Aorta (tissue), 5 donors: Measurements from ENCODE around the gene RNF26. TPM values are rescaled to one million over a fixed set of nuclear protein-coding genes. Genes with fewer than 3 reads are reported as not detected.
A peak's percentile ranks its signal among the peaks of the same experiment; 100 is the strongest.

Experiments used
- ATAC-seq: fragments of 200-7000 bp; cut with Tn5 transposase; one replicate; pipeline ENCODE4 v1.9.1; 2022; ENCODE audit warnings: moderate library complexity; ENCODE audit not compliant: low FRiP score
- DNase-seq, 2 donors: peaks; one replicate each; pipeline ENCODE4 v3.0.0-alpha.2; 2020
- H3K27ac ChIP-seq, 2 donors: one replicate each; pipeline ENCODE4 v1.5.1; 2013; ENCODE audit warnings: low read length in 2 of 2, mild to moderate bottlenecking in 2 of 2, moderate library complexity in 2 of 2, control low read depth in 1 of 2, inconsistent platforms in 1 of 2, low read depth in 1 of 2
- H3K27me3 ChIP-seq, 2 donors: one replicate each; pipeline ENCODE4 v1.6.1; 2013; ENCODE audit warnings: control low read depth in 1 of 2, low read length in 1 of 2, mild to moderate bottlenecking in 1 of 2, moderate library complexity in 1 of 2; ENCODE audit not compliant: insufficient read depth in 2 of 2, control insufficient read depth in 1 of 2
- H3K36me3 ChIP-seq, 2 donors: one replicate each; pipeline ENCODE4 v1.6.1; 2013; ENCODE audit warnings: control low read depth in 1 of 2, low read length in 1 of 2, mild to moderate bottlenecking in 1 of 2; ENCODE audit not compliant: insufficient read depth in 2 of 2, control insufficient read depth in 1 of 2
- H3K4me1 ChIP-seq, 2 donors: one replicate each; pipeline ENCODE4 v1.6.1; 2013; ENCODE audit warnings: low read length in 2 of 2, control low read depth in 1 of 2, mild to moderate bottlenecking in 1 of 2, moderate library complexity in 1 of 2; ENCODE audit not compliant: insufficient read depth in 2 of 2, control insufficient read depth in 1 of 2
- H3K4me3 ChIP-seq, 2 donors: one replicate each; pipeline ENCODE4 v1.5.1; 2013; ENCODE audit warnings: low read length in 2 of 2, control low read depth in 1 of 2, mild to moderate bottlenecking in 1 of 2
- H3K9me3 ChIP-seq: one replicate; pipeline ENCODE4 v1.6.1; 2013; ENCODE audit warnings: mild to moderate bottlenecking, low read length; ENCODE audit not compliant: control insufficient read depth
- whole genome bisulfite sequencing, 2 donors: extraction: QIAGEN DNeasy Blood & Tissue Kit; methylation state at CpG; one replicate each; pipeline ENCODE4 v1.1.7; 2013; 5-methylcytosine and 5-hydroxymethylcytosine counted together
- intact Hi-C, 2 donors: fragments of 100-400 bp; cut with DNase I; formaldehyde crosslinking; loops; one replicate each; pipeline versions ENCODE4 v1.14.2 to v1.15.0; 2022
- polyA plus RNA-seq, 2 donors: library from polyadenylated mRNA; stranded (reverse); fragments of 200-250 nt; gene quantifications; one replicate each; pipeline ENCODE4 v1.2.3, GENCODE V29; 2013
- total RNA-seq, 2 donors: library from RNA; stranded (reverse); fragmentation: NEBNext Ultra II Directional; extraction: Animal tissue kit (Norgen Biotek cat#: 25700); gene quantifications; one replicate each; pipeline ENCODE4 v1.2.1, GENCODE V29; 2021
- donor health status: healthy with polysubstance abuse.
- donor health status: Bipolar disorder and iron deficiency.
- donor health status: DM: no; HTN: no; CAD: no.
- donor health status: DM: no; HTN: no; CAD: no.
- donor health status: DM: yes; HTN: yes; CAD: no.

Gene RNF26
- total and polyA plus RNA-seq, 4 donors: 9.4 to 17.5 (median 16.6) TPM

GRCh38 chr11:119368121-119369034 is 34.1 kb downstream of the RNF26 start:
- Histone ChIP-seq H3K4me1 (peaks cover 0 to 2% of the 10 kb centered on the region in 2 donors), H3K4me3 (no peak overlapping the region), H3K27ac (no peak overlapping the region), H3K36me3 (no peaks in the 10 kb centered on the region), H3K9me3 (no peaks in the 10 kb centered on the region), H3K27me3 (no peaks in the 10 kb centered on the region)
- DNase-seq: peak in 1 of 2 donors; percentile 73
- intact Hi-C loops: no loop called here
- ATAC-seq: no peak
- WGBS, 2 donors: 71 to 73% methylated on average over 17 of the region's 17 CpGs

- H3K27me3 ChIP-seq: no peaks in the 10 kb centered on the region
- ATAC-seq: no peak
- WGBS, 2 donors: 84% methylated on average over 13 of the region's 13 CpGs
- H3K4me1 ChIP-seq: peaks cover 0 to 2% of the 10 kb centered on the region in 2 donors
- intact Hi-C loops: no loop called here
- H3K4me3 ChIP-seq: no peak overlapping the region
- DNase-seq: no peak
- no peak overlapping the region for H3K27ac ChIP-seq
- H3K36me3 ChIP-seq: no peaks in the 10 kb centered on the region
- H3K9me3 ChIP-seq: no peaks in the 10 kb centered on the region
These were observed 35.0 kb downstream of the RNF26 start for GRCh38 chr11:119369132-119369925.

DNA sequence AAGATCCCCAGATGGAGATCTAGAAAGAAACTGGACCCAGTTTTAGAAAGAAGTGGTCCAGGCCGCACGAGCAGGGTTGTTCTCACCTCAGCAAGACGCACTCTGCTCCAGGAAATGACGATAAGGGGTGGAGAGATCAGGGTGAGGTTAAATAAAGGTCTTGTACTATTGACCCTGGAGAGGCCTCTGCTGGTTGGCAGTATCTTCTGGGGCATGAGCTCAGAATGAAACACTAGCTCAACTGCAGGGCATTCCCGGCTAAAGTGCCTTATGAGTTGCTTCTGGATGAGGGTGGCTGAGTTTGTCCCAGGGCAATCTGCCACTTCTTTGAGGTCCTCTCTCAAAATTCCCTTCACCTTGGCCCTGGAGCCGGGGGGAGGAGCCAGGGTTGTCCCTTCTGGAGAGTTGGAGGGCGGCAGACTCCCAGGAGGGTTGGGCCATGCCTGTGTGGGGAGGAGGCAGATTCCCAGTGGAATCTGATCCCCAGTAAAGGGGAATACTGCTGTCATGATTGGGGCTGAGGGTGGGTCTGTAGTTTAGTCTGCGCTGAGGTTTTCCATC is 36.2 kb downstream of the RNF26 start:
- intact Hi-C loops: no loop called here
- DNase-seq: peak in 1 of 2 donors; percentile 76

GRCh38 chr11:119371067-119371601 is 36.8 kb downstream of the RNF26 start:
- Histone ChIP-seq H3K36me3 (no peaks in the 10 kb centered on the region), H3K4me1 (peaks cover 0 to 2% of the 10 kb centered on the region in 2 donors), H3K27me3 (no peaks in the 10 kb centered on the region), H3K4me3 (no peak overlapping the region), H3K9me3 (no peaks in the 10 kb centered on the region), H3K27ac (no peak overlapping the region)
- intact Hi-C loops: no loop called here
- 76 to 77% methylated on average over 8 of the region's 8 CpGs for WGBS, 2 donors
- no peak for ATAC-seq
- DNase-seq: peak in 1 of 2 donors; percentile 70

More for the DNA sequence above, 36.2 kb downstream of the RNF26 start:
- WGBS, 2 donors: 21 to 38% methylated on average over 8 of the region's 8 CpGs
- Histone ChIP-seq H3K27ac (no peak overlapping the region), H3K4me1 (peaks cover 0 to 2% of the 10 kb centered on the region in 2 donors), H3K36me3 (no peaks in the 10 kb centered on the region), H3K27me3 (no peaks in the 10 kb centered on the region), H3K9me3 (no peaks in the 10 kb centered on the region), H3K4me3 (no peak overlapping the region)
- ATAC-seq: no peak

GRCh38 chr11:119371778-119372182 is 37.5 kb downstream of the RNF26 start:
- no peaks in the 10 kb centered on the region for H3K9me3 ChIP-seq
- ATAC-seq (no peak), DNase-seq (peak in 1 of 2 donors; percentile 75)
- no peak overlapping the region for H3K4me3 ChIP-seq
- H3K27ac ChIP-seq: no peak overlapping the region
- no peaks in the 10 kb centered on the region for H3K27me3 ChIP-seq
- H3K4me1 ChIP-seq: peaks cover 0 to 2% of the 10 kb centered on the region in 2 donors
- intact Hi-C loops: loop anchor here in 1 of 2 donors (2.0 kb wide), 1 partner anchor 13 kb away; no protein-coding TSS in a partner anchor
- WGBS, 2 donors: 38 to 44% methylated on average over 8 of the region's 8 CpGs
- no peaks in the 10 kb centered on the region for H3K36me3 ChIP-seq

GRCh38 chr11:119372260-119373058 is 38.1 kb downstream of the RNF26 start:
- no peak for ATAC-seq
- Histone ChIP-seq H3K27ac (no peak overlapping the region), H3K4me3 (no peak overlapping the region), H3K36me3 (no peaks in the 10 kb centered on the region), H3K9me3 (no peaks in the 10 kb centered on the region), H3K27me3 (no peaks in the 10 kb centered on the region), H3K4me1 (peaks cover 0 to 2% of the 10 kb centered on the region in 2 donors)
- intact Hi-C loops: loop anchor here in 1 of 2 donors (2.0 kb wide), 1 partner anchor 14 kb away; no protein-coding TSS in a partner anchor
- DNase-seq: peak in 1 of 2 donors; percentile 59
- 92 to 93% methylated on average over 26 of the region's 26 CpGs for WGBS, 2 donors

GRCh38 chr11:119373059-119373920 is 39.0 kb downstream of the RNF26 start:
- Histone ChIP-seq H3K9me3 (no peaks in the 10 kb centered on the region), H3K27me3 (no peaks in the 10 kb centered on the region), H3K4me1 (peaks cover 0 to 2% of the 10 kb centered on the region in 2 donors), H3K36me3 (no peaks in the 10 kb centered on the region), H3K4me3 (no peak overlapping the region), H3K27ac (no peak overlapping the region)
- intact Hi-C loops: loop anchor here in 1 of 2 donors (2.0 kb wide), 1 partner anchor 14 kb away; no protein-coding TSS in a partner anchor
- DNase-seq (peak in 1 of 2 donors; percentile 69), ATAC-seq (no peak)
- 84 to 89% methylated on average over 23 of the region's 23 CpGs for WGBS, 2 donors
